Right lobe of liver (tissue), 6 donors: ENCODE measurements around the gene TSPOAP1. TPM values are rescaled to one million over a fixed set of nuclear protein-coding genes. Genes with fewer than 3 reads are reported as not detected.

ENCODE experiments used
- ATAC-seq, 4 donors: fragments of 200-7000 bp; cut with Tn5 transposase; one replicate each; pipeline ENCODE4 v1.9.1; 2020; ENCODE audit warnings: mild to moderate bottlenecking in 4 of 4, moderate library complexity in 4 of 4
- DNase-seq, 3 donors: peaks; one replicate each; pipeline ENCODE4 v3.0.0-alpha.2; 2020
- H3K27ac ChIP-seq, 3 donors: fragments of 200-600 bp; one replicate each; pipeline ENCODE4 v1.8.0; 2022
- H3K27me3 ChIP-seq, 2 donors: fragments of 200-600 bp; one replicate each; pipeline ENCODE4 v1.8.0; 2022
- H3K36me3 ChIP-seq, 4 donors: fragments of 200-600 bp; sonication (generic) in 1 of 4; one replicate each; pipeline versions ENCODE4 v1.5.1 to v1.8.0; 2017 to 2022; ENCODE audit warnings: control low read depth in 1 of 4
- H3K4me1 ChIP-seq, 4 donors: fragments of 200-600 bp; sonication (generic) in 1 of 4; one replicate each; pipeline versions ENCODE4 v1.5.1 to v1.8.0; 2017 to 2022; ENCODE audit warnings: control low read depth in 1 of 4
- H3K4me3 ChIP-seq, 3 donors: fragments of 200-600 bp; one replicate each; pipeline ENCODE4 v1.8.0; 2022
- H3K9me3 ChIP-seq, 4 donors: fragments of 200-600 bp; sonication (generic) in 1 of 4; one replicate each; pipeline versions ENCODE4 v1.5.1 to v1.8.0; 2017 to 2022; ENCODE audit warnings: control low read depth in 1 of 4
- CTCF ChIP-seq, 4 donors: fragments of 200-600 bp in 3 of 4; fragments of 450-650 bp in 1 of 4; IDR thresholded peaks; one replicate each; pipeline versions ENCODE4 v1.5.1 to v1.8.0; 2016 to 2022; ENCODE audit warnings: antibody characterized with exemption in 4 of 4, mild to moderate bottlenecking in 2 of 4
- POLR2A ChIP-seq: fragments of 450-650 bp; IDR thresholded peaks from one replicate; pipeline ENCODE4 v1.6.1; 2017; ENCODE audit warnings: antibody characterized with exemption, mild to moderate bottlenecking
- WGBS: methylation state at CpG from one replicate; pipeline ENCODE4 v1.1.6; 2018; ENCODE audit warnings: low coverage, low lambda C conversion rate; ENCODE audit not compliant: insufficient coverage; ENCODE audit errors: missing lambda C conversion rate; 5-methylcytosine and 5-hydroxymethylcytosine counted together
- intact Hi-C, 2 donors: fragments of 100-400 bp; cut with DNase I; formaldehyde crosslinking; loops; one replicate each; pipeline versions ENCODE4 v1.11.2 to v1.14.1; 2022
- total RNA-seq, 6 experiments: library from RNA; depleted of rRNA in 2 of 6; stranded (reverse); fragments of >200 nt in 2 of 6; fragmentation: NEBNext Ultra II Directional in 3 of 6; extraction: Animal tissue kit (Norgen Biotek cat#: 25700) in 3 of 6; gene quantifications; one replicate each; pipeline versions ENCODE4 v1.1.0 to v1.2.4, GENCODE V29; 2016 to 2023
- donor health status: DM: no; HTN: yes; CAD: no.
- donor health status: DM: no; HTN: no; CAD: no.
- donor health status: DM: no; HTN: no; CAD: no.
- donor health status: DM: no; HTN: yes; CAD: no.
- donor health status: DM: no; HTN: yes; CAD: no.

Gene TSPOAP1
- total RNA-seq, 6 experiments from 2014 or later, result 0.87 to 8.3 (median 3.8) TPM

GRCh38 chr17:58371300-58371950, 42.8 kb upstream of the TSPOAP1 start:
- no peaks in the 10 kb centered on the region for H3K27me3 ChIP-seq
- H3K4me1 ChIP-seq, result peaks cover 0 to 34% (median 9%) of the 10 kb centered on the region in 4 donors
- no peak overlapping the region for H3K4me3 ChIP-seq
- H3K36me3 ChIP-seq, result no peaks in the 10 kb centered on the region
- no peak for TF ChIP-seq POLR2A
- no peak for TF ChIP-seq CTCF (IDR thresholded peaks at IDR 0.05)
- DNase-seq, result no peak
- no peaks in the 10 kb centered on the region for H3K9me3 ChIP-seq
- intact Hi-C loops, result loop anchor here in 1 of 2 donors (10.0 kb wide), 1 partner anchor 47 kb away; the partner anchor contains the start of gene TSPOAP1
- 81% methylated on average over 2 of the region's 6 CpGs for WGBS
- no peak overlapping the region for H3K27ac ChIP-seq
- no peak for ATAC-seq

DNA sequence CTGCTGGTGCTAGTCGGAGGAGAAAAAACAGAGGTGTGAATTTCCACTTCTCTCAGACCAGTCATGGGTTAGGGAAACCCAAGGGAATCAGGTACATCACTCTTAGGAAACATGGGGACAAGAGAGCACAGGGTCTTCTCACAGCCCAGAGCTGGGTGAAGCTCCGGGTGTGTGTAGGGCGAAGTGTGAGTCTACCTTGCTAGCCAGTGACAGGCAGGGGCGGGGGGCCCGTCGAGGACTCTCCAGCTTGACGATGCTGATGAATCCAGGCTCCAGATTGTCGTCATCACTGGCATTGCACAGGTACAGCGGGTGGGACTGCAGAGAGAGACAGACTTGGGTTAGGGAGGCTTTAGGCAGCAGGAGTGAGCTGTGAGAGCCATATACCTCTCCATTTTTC, 42.1 kb upstream of the TSPOAP1 start:
- Histone ChIP-seq H3K27ac (peak overlapping the region in 1 of 3 donors; percentile 84), H3K4me1 (peaks cover 0 to 41% (median 9%) of the 10 kb centered on the region in 4 donors), H3K27me3 (no peaks in the 10 kb centered on the region), H3K36me3 (no peaks in the 10 kb centered on the region), H3K9me3 (no peaks in the 10 kb centered on the region), H3K4me3 (no peak overlapping the region)
- intact Hi-C loops, result loop anchor here in 1 of 2 donors (10.0 kb wide), 1 partner anchor 46 kb away; the partner anchor contains the start of gene TSPOAP1
- ATAC-seq (no peak), DNase-seq (no peak)
- TF ChIP-seq POLR2A, result no peak
- TF ChIP-seq CTCF (IDR thresholded peaks at IDR 0.05), result no peak
- WGBS, result 50% methylated on average over 1 of the region's 9 CpGs

- no peak for ATAC-seq
- Histone ChIP-seq H3K27me3 (no peaks in the 10 kb centered on the region), H3K27ac (peak overlapping the region in 2 of 3 donors; percentile 61 to 84), H3K4me3 (no peak overlapping the region), H3K9me3 (no peaks in the 10 kb centered on the region), H3K4me1 (peaks cover 0 to 45% (median 9%) of the 10 kb centered on the region in 4 donors), H3K36me3 (no peaks in the 10 kb centered on the region)
- 88% methylated on average over 5 of the region's 5 CpGs for WGBS
- intact Hi-C loops, result loop anchor here in 1 of 2 donors (10.0 kb wide), 1 partner anchor 46 kb away; the partner anchor contains the start of gene TSPOAP1
- DNase-seq, result no peak
- TF ChIP-seq CTCF (IDR thresholded peaks at IDR 0.05), result no peak
- TF ChIP-seq POLR2A, result no peak
These were observed 41.7 kb upstream of the TSPOAP1 start for GRCh38 chr17:58370309-58370708.

- peak in 1 of 3 donors; percentile 75 for DNase-seq
- peaks cover 0 to 54% (median 11%) of the 10 kb centered on the region in 4 donors for H3K4me1 ChIP-seq
These were observed 40.8 kb upstream of the TSPOAP1 start for GRCh38 chr17:58369214-58370031.

More at GRCh38 chr17:58369214-58370031, 40.8 kb upstream of the TSPOAP1 start:
- 18% methylated on average over 4 of the region's 5 CpGs for WGBS
- ATAC-seq, result peak; percentile 84 to 92 (median 88)
- Histone ChIP-seq H3K27me3 (no peaks in the 10 kb centered on the region), H3K4me3 (no peak overlapping the region), H3K27ac (peak overlapping the region; percentile 37 to 84 (median 61)), H3K9me3 (no peaks in the 10 kb centered on the region), H3K36me3 (no peaks in the 10 kb centered on the region)
- no peak for TF ChIP-seq POLR2A
- TF ChIP-seq CTCF (IDR thresholded peaks at IDR 0.05), result no peak
- intact Hi-C loops, result loop anchor here in 1 of 2 donors (10.0 kb wide), 1 partner anchor 45 kb away; the partner anchor contains the start of gene TSPOAP1
